Measurements from ENCODE around the gene AKAP6.
"Not testable (repeated sequence)": the region's sequence is repeated elsewhere in the genome, so short reads cannot be mapped to it uniquely, and the experiment has no call there.

AKAP6 gene

GRCh38 chr14:32457213-32457920 is 128.3 kb downstream of the AKAP6 start:
- H3K36me3 ChIP-seq (ENCODE audit: control insufficient read depth in 2 of 2, insufficient read depth in 2 of 2, low read length in 2 of 2), result no peaks in the 10 kb centered on the region
- no peak overlapping the region for H3K27ac ChIP-seq (ENCODE audit: low read depth in 2 of 2, low read length in 2 of 2)
- no peaks in the 10 kb centered on the region for H3K9me3 ChIP-seq (ENCODE audit: control insufficient read depth in 2 of 2, low read length in 2 of 2)
- no peak overlapping the region for H3K4me3 ChIP-seq (ENCODE audit: low read length in 2 of 2)
- H3K9ac ChIP-seq (ENCODE audit: low read depth in 1 of 2, low read length in 2 of 2), result no peak overlapping the region
- no peaks in the 10 kb centered on the region for H3K4me1 ChIP-seq (ENCODE audit: control insufficient read depth in 2 of 2, insufficient read depth in 2 of 2, low read length in 2 of 2)
- no peaks in the 10 kb centered on the region for H3K27me3 ChIP-seq (ENCODE audit: control insufficient read depth in 2 of 2, insufficient read depth in 2 of 2, low read length in 2 of 2)

- H3K27ac ChIP-seq (ENCODE audit: low read depth in 2 of 2, low read length in 2 of 2), result no peak overlapping the region
- no peaks in the 10 kb centered on the region for H3K4me1 ChIP-seq (ENCODE audit: control insufficient read depth in 2 of 2, insufficient read depth in 2 of 2, low read length in 2 of 2)
- no peaks in the 10 kb centered on the region for H3K27me3 ChIP-seq (ENCODE audit: control insufficient read depth in 2 of 2, insufficient read depth in 2 of 2, low read length in 2 of 2)
- H3K36me3 ChIP-seq (ENCODE audit: control insufficient read depth in 2 of 2, insufficient read depth in 2 of 2, low read length in 2 of 2), result no peaks in the 10 kb centered on the region
- no peaks in the 10 kb centered on the region for H3K9me3 ChIP-seq (ENCODE audit: control insufficient read depth in 2 of 2, low read length in 2 of 2)
- no peak overlapping the region for H3K9ac ChIP-seq (ENCODE audit: low read depth in 1 of 2, low read length in 2 of 2)
- no peak overlapping the region for H3K4me3 ChIP-seq (ENCODE audit: low read length in 2 of 2)
These were observed 129.6 kb downstream of the AKAP6 start for GRCh38 chr14:32458720-32459119.

GRCh38 chr14:32460267-32460666 is 131.2 kb downstream of the AKAP6 start:
- no peaks in the 10 kb centered on the region for H3K36me3 ChIP-seq (ENCODE audit: control insufficient read depth in 2 of 2, insufficient read depth in 2 of 2, low read length in 2 of 2)
- no peak overlapping the region for H3K27ac ChIP-seq (ENCODE audit: low read depth in 2 of 2, low read length in 2 of 2)
- no peaks in the 10 kb centered on the region for H3K4me1 ChIP-seq (ENCODE audit: control insufficient read depth in 2 of 2, insufficient read depth in 2 of 2, low read length in 2 of 2)
- no peak overlapping the region for H3K4me3 ChIP-seq (ENCODE audit: low read length in 2 of 2)
- no peaks in the 10 kb centered on the region for H3K9me3 ChIP-seq (ENCODE audit: control insufficient read depth in 2 of 2, low read length in 2 of 2)
- no peak overlapping the region for H3K9ac ChIP-seq (ENCODE audit: low read depth in 1 of 2, low read length in 2 of 2)
- H3K27me3 ChIP-seq (ENCODE audit: control insufficient read depth in 2 of 2, insufficient read depth in 2 of 2, low read length in 2 of 2), result no peaks in the 10 kb centered on the region

- not testable (repeated sequence) for H3K4me1 ChIP-seq (ENCODE audit: control insufficient read depth in 2 of 2, insufficient read depth in 2 of 2, low read length in 2 of 2); H3K36me3 ChIP-seq (ENCODE audit: control insufficient read depth in 2 of 2, insufficient read depth in 2 of 2, low read length in 2 of 2); H3K9ac ChIP-seq (ENCODE audit: low read depth in 1 of 2, low read length in 2 of 2); H3K9me3 ChIP-seq (ENCODE audit: control insufficient read depth in 2 of 2, low read length in 2 of 2); H3K27me3 ChIP-seq (ENCODE audit: control insufficient read depth in 2 of 2, insufficient read depth in 2 of 2, low read length in 2 of 2); H3K4me3 ChIP-seq (ENCODE audit: low read length in 2 of 2); H3K27ac ChIP-seq (ENCODE audit: low read depth in 2 of 2, low read length in 2 of 2)
These were observed 133.5 kb downstream of the AKAP6 start for GRCh38 chr14:32462553-32462952.

GRCh38 chr14:32468955-32469354 is 139.9 kb downstream of the AKAP6 start:
- H3K9me3 ChIP-seq (ENCODE audit: control insufficient read depth in 2 of 2, low read length in 2 of 2), result no peaks in the 10 kb centered on the region
- no peak overlapping the region for H3K4me3 ChIP-seq (ENCODE audit: low read length in 2 of 2)
- H3K27ac ChIP-seq (ENCODE audit: low read depth in 2 of 2, low read length in 2 of 2), result no peak overlapping the region
- H3K36me3 ChIP-seq (ENCODE audit: control insufficient read depth in 2 of 2, insufficient read depth in 2 of 2, low read length in 2 of 2), result no peaks in the 10 kb centered on the region
- H3K4me1 ChIP-seq (ENCODE audit: control insufficient read depth in 2 of 2, insufficient read depth in 2 of 2, low read length in 2 of 2), result peaks cover 0 to 3% of the 10 kb centered on the region in 2 donors
- no peak overlapping the region for H3K9ac ChIP-seq (ENCODE audit: low read depth in 1 of 2, low read length in 2 of 2)
- no peaks in the 10 kb centered on the region for H3K27me3 ChIP-seq (ENCODE audit: control insufficient read depth in 2 of 2, insufficient read depth in 2 of 2, low read length in 2 of 2)

GRCh38 chr14:32469388-32470160 is 140.5 kb downstream of the AKAP6 start:
- no peak overlapping the region for H3K9ac ChIP-seq (ENCODE audit: low read depth in 1 of 2, low read length in 2 of 2)
- no peak overlapping the region for H3K4me3 ChIP-seq (ENCODE audit: low read length in 2 of 2)
- H3K9me3 ChIP-seq (ENCODE audit: control insufficient read depth in 2 of 2, low read length in 2 of 2), result no peaks in the 10 kb centered on the region
- no peaks in the 10 kb centered on the region for H3K36me3 ChIP-seq (ENCODE audit: control insufficient read depth in 2 of 2, insufficient read depth in 2 of 2, low read length in 2 of 2)
- H3K27me3 ChIP-seq (ENCODE audit: control insufficient read depth in 2 of 2, insufficient read depth in 2 of 2, low read length in 2 of 2), result no peaks in the 10 kb centered on the region
- H3K27ac ChIP-seq (ENCODE audit: low read depth in 2 of 2, low read length in 2 of 2), result no peak overlapping the region
- peaks cover 0 to 3% of the 10 kb centered on the region in 2 donors for H3K4me1 ChIP-seq (ENCODE audit: control insufficient read depth in 2 of 2, insufficient read depth in 2 of 2, low read length in 2 of 2)

GRCh38 chr14:32470161-32470715 is 141.1 kb downstream of the AKAP6 start:
- Histone ChIP-seq H3K9me3 (ENCODE audit: control insufficient read depth in 2 of 2, low read length in 2 of 2) (no peaks in the 10 kb centered on the region), H3K4me3 (ENCODE audit: low read length in 2 of 2) (no peak overlapping the region), H3K4me1 (ENCODE audit: control insufficient read depth in 2 of 2, insufficient read depth in 2 of 2, low read length in 2 of 2) (peaks cover 0 to 3% of the 10 kb centered on the region in 2 donors), H3K9ac (ENCODE audit: low read depth in 1 of 2, low read length in 2 of 2) (no peak overlapping the region), H3K27me3 (ENCODE audit: control insufficient read depth in 2 of 2, insufficient read depth in 2 of 2, low read length in 2 of 2) (no peaks in the 10 kb centered on the region), H3K36me3 (ENCODE audit: control insufficient read depth in 2 of 2, insufficient read depth in 2 of 2, low read length in 2 of 2) (no peaks in the 10 kb centered on the region), H3K27ac (ENCODE audit: low read depth in 2 of 2, low read length in 2 of 2) (no peak overlapping the region)

- no peak overlapping the region for H3K9ac ChIP-seq (ENCODE audit: low read depth in 1 of 2, low read length in 2 of 2)
- H3K36me3 ChIP-seq (ENCODE audit: control insufficient read depth in 2 of 2, insufficient read depth in 2 of 2, low read length in 2 of 2), result no peaks in the 10 kb centered on the region
- no peak overlapping the region for H3K4me3 ChIP-seq (ENCODE audit: low read length in 2 of 2)
- no peak overlapping the region for H3K27ac ChIP-seq (ENCODE audit: low read depth in 2 of 2, low read length in 2 of 2)
- H3K9me3 ChIP-seq (ENCODE audit: control insufficient read depth in 2 of 2, low read length in 2 of 2), result no peaks in the 10 kb centered on the region
- H3K4me1 ChIP-seq (ENCODE audit: control insufficient read depth in 2 of 2, insufficient read depth in 2 of 2, low read length in 2 of 2), result peaks cover 0 to 3% of the 10 kb centered on the region in 2 donors
- H3K27me3 ChIP-seq (ENCODE audit: control insufficient read depth in 2 of 2, insufficient read depth in 2 of 2, low read length in 2 of 2), result no peaks in the 10 kb centered on the region
These were observed 142.1 kb downstream of the AKAP6 start for GRCh38 chr14:32471181-32471580.

GRCh38 chr14:32472076-32472475 is 143.0 kb downstream of the AKAP6 start:
- Histone ChIP-seq H3K4me1 (ENCODE audit: control insufficient read depth in 2 of 2, insufficient read depth in 2 of 2, low read length in 2 of 2) (peaks cover 0 to 3% of the 10 kb centered on the region in 2 donors), H3K9ac (ENCODE audit: low read depth in 1 of 2, low read length in 2 of 2) (no peak overlapping the region), H3K9me3 (ENCODE audit: control insufficient read depth in 2 of 2, low read length in 2 of 2) (no peaks in the 10 kb centered on the region), H3K4me3 (ENCODE audit: low read length in 2 of 2) (no peak overlapping the region), H3K27ac (ENCODE audit: low read depth in 2 of 2, low read length in 2 of 2) (peak overlapping the region in 1 of 2 donors; percentile 0), H3K36me3 (ENCODE audit: control insufficient read depth in 2 of 2, insufficient read depth in 2 of 2, low read length in 2 of 2) (no peaks in the 10 kb centered on the region), H3K27me3 (ENCODE audit: control insufficient read depth in 2 of 2, insufficient read depth in 2 of 2, low read length in 2 of 2) (no peaks in the 10 kb centered on the region)

All from mucosa of rectum (tissue), 2 donors.